ENCODE results near the gene C7orf57.

C7orf57 gene

DNA sequence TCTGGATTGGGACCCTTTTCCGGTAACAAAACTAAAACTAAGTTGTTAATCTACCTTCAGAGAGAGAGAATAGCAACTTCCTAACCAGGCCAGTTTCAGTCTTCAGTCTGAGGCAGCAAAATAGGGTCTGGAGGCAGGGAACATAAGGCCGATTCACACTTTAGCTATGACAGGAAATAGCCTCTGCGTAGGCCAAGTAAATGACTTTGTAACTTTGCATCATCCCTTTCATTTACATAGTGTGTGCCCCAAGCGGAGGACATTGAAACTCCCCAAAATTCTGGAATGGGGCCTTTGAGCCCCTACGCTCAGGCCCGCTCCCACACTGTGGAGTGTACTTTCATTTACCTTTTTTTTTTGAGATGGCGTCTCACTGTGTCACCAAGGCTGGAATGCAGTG, 52.0 kb downstream of the C7orf57 start:
- no peak for DNase-seq

GRCh38 chr7:48088559-48089045, 53.3 kb downstream of the C7orf57 start:
- no peak for DNase-seq

DNA sequence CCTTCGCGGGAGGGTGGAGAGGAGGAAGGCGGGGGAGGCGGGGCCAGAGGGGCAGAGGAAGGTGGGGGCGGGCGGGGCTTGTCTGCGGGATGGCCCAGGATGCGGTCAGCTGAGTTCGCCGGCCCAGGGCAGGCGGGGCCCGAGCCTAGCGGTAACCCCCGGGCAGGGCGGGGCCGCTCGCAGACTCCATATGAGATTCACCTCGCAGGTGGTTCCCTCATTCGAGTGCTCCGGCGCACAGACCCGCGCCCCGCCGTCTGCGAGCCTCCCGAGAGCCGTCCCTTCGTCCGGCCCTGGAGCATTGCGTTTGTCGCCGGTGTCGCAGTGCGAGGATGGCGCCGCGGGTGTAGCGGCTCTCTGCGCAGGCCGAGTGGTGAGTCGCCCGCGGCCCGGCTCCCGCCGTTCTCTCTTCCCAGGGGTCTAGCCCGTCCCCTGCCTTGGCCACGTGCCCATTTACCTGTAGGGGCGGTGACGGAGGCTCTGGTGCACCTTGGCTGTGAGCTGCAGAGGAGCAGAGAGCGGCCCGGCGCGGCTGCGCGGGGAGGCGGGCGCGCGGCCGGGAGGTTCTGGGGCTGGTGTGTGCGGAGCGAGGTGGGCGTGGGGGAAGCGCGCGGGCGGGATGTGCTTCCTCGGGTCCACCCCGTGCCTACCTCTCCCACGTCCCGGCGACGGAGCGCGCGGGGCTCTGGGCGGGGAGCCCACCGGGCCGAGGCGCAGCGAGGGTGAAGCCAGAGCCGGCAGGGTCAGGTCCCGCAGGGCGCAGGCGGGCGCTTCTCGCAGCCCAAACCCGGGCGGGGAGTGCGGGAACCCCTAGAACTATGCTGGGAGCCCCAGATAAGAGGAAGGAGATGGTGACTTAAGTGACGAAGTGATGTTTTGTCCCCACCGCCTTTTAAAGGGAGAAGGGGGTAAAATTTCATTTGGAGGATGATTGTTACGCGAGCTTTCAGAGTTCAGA, 54.0 kb downstream of the C7orf57 start, which contains the start of gene UPP1:
Gene UPP1 (plus strand): TSS at position 220 of the 958 bp plus-strand sequence. CDS start 5,519 bp downstream, outside the sequence.
- peak; percentile 54 to 74 for DNase-seq

GRCh38 chr7:48090095-48090805, 54.9 kb downstream of the C7orf57 start:
- DNase-seq = no peak

- no peak for DNase-seq
These were observed 56.4 kb downstream of the C7orf57 start for GRCh38 chr7:48091506-48092433.

DNA sequence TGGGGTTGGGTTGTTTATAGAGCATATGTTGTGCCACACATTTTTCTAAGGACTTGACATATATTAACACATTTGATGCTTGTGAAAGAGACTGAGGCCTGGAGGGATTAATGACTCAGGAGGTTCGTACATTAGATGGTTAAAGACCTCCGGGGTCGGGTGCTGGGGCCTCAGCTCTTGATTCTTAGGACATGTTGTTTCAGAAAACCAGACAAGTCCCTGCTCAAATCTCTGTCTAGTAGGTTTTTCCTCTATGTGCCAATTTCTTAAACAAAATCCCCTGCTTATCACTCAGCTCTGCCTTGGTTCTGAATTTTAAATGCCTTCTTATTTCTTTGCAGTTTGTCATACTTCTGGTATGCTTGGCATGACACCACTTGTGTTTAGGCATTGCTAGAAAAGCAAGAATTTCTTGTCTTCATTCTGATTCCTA, 59.5 kb downstream of the C7orf57 start:
- no peak for DNase-seq

DNA sequence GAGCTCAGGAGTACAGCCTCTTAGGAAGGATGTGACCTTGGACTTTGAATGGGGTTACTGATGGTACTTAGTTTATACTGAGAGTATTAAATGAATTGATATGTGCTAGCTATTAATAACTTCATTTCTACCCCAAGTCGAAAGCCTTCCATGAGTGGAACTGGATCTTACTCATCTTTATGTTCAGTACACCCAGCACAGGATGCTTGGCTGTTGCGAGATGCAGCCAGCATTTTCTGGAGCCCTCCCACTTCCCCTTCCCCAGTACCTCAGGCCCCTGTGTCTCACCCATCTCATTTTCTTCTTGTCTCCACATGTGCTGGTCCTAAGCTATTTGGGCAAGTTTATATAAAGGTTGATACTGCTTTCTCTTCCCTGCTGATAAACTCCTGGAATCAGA, 60.9 kb downstream of the C7orf57 start:
- no peak for DNase-seq

DNA sequence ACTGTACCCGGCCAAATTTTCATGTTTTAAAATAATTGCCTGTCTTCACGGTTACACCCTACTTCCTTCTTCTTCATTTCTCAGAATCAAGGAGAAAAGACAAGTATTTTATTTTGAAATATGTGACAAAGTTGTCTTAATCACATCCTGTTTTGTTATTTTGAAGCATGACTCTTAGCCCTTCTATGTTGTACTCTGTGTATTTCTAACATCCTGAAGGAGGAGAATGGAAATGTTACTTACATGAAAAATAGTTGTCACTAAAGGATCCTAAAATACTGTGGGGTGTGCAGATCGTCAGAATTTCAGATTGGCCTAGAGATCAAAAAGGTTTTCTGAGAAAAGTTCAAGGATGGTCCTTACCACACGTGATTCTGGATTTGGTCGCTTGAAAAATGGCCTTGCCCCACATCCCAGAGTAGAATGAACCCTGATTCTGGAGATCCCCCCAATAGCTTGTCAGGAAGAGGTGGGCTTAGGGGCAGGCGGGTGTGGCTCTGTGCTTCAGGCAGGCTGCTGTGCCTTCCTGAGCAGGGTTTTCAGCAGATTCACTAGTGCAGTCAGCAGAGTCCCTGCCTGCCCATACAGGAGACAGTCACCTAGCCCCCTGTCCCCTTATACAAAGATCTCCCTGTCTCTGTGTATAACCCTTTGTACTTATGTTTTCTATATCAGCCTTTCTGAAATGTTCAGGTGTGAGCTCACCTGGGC, 62.3 kb downstream of the C7orf57 start:
- no peak for DNase-seq

DNA sequence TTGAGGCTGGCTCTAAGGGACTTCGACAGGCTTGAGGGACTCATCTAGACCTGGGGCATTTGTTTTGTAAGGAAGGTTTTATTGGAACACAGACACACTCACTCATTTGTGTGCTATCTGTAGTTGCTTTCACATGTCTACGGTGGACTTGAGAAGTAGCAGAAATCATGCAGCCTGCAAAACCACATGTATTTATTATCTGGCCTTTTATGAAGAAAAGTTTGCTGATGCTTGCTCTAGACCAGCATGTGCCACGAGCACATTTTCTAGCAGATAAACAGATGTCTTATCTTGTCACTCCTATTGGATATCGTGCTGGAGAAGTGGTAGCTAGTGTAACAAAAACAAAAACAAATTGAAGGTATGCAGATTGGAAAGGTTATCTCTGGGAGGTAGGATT, 63.5 kb downstream of the C7orf57 start:
- DNase-seq = no peak

DNA sequence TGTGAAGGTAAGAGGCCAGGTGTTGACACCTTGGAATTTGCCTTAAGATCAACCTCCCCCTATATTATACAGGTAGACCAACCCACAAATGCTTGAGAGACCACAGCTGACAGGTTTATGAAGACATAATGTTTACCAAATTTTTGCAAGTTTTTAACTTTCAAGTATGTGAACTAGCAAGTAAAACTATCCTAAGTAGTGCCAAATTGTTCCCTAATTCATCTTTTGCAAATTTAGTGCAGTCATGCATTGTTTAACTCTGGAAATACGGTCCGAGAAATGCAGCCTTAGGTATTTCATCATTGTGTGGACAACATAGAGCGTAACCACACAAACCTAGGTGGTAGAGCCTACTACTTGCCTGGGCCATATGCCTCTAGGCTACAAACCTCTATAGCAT, 64.4 kb downstream of the C7orf57 start:
- no peak for DNase-seq

- no peak for DNase-seq
These were observed 66.0 kb downstream of the C7orf57 start for GRCh38 chr7:48101352-48101751.

DNA sequence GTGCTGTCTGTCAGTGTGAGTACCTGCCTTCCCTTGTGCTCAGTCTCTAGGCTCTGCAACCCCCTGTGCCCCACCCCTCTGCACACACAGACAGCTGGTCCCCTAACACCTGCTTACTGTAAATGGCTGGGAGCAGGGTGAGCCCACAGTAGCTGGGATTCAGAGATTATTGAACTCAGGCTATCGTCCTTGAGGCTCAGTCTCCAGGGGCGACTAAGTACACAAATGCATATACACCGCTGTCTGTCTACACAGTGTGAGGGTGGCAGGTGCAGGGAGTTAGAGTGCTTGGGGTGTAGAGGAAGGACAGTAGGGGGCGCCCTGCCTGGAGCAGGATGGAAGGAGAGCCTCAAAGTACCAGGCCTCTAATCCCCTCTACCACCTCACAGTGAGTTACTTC, 66.6 kb downstream of the C7orf57 start:
- no peak for DNase-seq

DNA sequence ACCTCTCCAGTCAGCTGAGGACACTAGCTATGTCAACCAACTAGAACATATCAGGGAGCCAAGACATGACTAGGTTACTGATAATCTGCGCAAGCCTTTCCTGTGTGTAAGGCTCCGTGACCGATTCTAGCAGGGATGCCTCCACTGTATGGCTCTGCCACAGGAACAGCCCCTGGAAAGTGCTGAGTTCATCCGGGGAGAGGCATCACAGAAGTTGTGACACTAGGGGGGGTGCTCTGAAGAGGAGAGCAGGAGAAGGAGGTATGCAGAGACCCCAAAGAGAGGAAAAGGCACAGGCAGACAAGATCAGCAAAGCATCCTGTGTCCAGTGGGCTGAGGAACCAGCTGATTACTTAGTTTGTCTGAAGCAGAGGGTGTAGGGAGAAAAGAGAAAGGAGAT, 67.2 kb downstream of the C7orf57 start:
- no peak for DNase-seq

DNA sequence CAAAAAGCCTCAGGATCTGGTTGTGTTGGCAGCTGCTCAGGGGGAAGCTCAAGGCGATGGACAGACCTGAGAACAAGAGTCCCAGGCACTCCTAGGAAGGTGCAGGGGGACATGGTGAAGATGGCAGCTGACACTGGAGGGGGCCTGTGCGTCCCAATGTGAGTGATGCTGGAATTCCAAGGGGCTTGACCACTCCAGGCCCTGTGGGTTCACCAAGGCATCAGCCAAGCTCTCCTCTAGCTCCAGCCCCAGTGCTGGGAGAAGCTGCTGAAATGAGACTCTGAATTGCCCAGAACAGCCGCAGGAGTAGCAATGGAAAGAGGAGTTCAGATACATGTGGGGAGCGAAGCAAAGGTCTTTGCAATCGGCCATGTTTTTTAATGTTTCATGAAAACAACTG, 69.7 kb downstream of the C7orf57 start:
- DNase-seq = no peak

DNA sequence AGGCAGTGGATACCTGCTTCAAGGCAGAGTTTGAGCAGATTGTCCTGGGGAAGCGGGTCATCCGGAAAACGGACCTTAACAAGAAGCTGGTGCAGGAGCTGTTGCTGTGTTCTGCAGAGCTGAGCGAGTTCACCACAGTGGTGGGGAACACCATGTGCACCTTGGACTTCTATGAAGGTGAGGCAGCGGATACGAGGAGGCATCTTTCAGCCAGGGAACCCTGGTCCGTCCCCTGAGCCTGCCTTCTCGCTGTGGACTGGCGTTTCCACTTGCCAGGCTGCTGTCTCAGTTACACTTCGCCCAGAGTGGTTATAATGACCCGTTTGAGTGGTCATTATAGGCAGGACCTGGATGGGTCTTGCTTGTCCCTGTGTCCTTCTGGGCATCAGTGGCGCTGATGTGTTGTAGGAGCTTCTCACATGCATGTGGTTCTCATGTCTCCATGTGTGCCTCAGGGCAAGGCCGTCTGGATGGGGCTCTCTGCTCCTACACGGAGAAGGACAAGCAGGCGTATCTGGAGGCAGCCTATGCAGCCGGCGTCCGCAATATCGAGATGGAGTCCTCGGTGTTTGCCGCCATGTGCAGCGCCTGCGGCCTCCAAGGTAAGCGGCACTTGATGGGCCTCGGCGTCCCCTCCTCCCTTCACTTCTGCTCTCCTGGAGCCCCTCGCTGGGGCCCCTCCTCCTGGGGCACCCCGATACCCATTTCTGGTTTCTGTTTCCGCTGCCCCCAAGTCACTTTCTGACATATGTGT, 71.7 kb downstream of the C7orf57 start:
- DNase-seq = no peak

- DNase-seq = no peak
These were observed 72.7 kb downstream of the C7orf57 start for GRCh38 chr7:48107926-48108472.

- DNase-seq = no peak
These were observed 73.9 kb downstream of the C7orf57 start for GRCh38 chr7:48108959-48109847.

- peak; percentile 47 to 64 for DNase-seq
These were observed 74.7 kb downstream of the C7orf57 start for GRCh38 chr7:48109848-48110663.

- DNase-seq = no peak
These were observed 75.5 kb downstream of the C7orf57 start for GRCh38 chr7:48110868-48111267.
